Kidney capillary endothelial cell (primary cell): ENCODE data around the gene FHL1.

Source experiments
- DNase-seq: peaks from one replicate; pipeline ENCODE4 v3.0.0-alpha.2; 2018; ENCODE audit warnings: low spot score

Gene FHL1

GRCh38 chrX:136189222-136189621, 41.9 kb downstream of the FHL1 start:
- DNase-seq, result no peak

- DNase-seq, result no peak
Observed at GRCh38 chrX:136190038-136190713, 42.8 kb downstream of the FHL1 start.

GRCh38 chrX:136191171-136191570, 43.8 kb downstream of the FHL1 start:
- DNase-seq, result no peak

GRCh38 chrX:136192135-136192534, 44.8 kb downstream of the FHL1 start:
- no peak for DNase-seq

- DNase-seq, result no peak
Observed at GRCh38 chrX:136192839-136193414, 45.6 kb downstream of the FHL1 start.

- DNase-seq, result no peak
Observed at GRCh38 chrX:136193771-136194170, 46.4 kb downstream of the FHL1 start.

GRCh38 chrX:136194536-136194935, 47.2 kb downstream of the FHL1 start:
- DNase-seq, result no peak

- DNase-seq, result no peak
Observed at GRCh38 chrX:136195247-136195646, 47.9 kb downstream of the FHL1 start.

GRCh38 chrX:136196691-136197155, 49.4 kb downstream of the FHL1 start:
- DNase-seq, result no peak

GRCh38 chrX:136198010-136198409, 50.7 kb downstream of the FHL1 start:
- DNase-seq, result no peak

- DNase-seq, result no peak
Observed at GRCh38 chrX:136198678-136199243, 51.4 kb downstream of the FHL1 start.

GRCh38 chrX:136199365-136199764, 52.0 kb downstream of the FHL1 start:
- no peak for DNase-seq

GRCh38 chrX:136200466-136200865, 53.1 kb downstream of the FHL1 start:
- no peak for DNase-seq

- DNase-seq, result no peak
Observed at GRCh38 chrX:136201601-136202000, 54.3 kb downstream of the FHL1 start.

- DNase-seq, result no peak
Observed at GRCh38 chrX:136202889-136203288, 55.6 kb downstream of the FHL1 start.

GRCh38 chrX:136203438-136203837, 56.1 kb downstream of the FHL1 start:
- DNase-seq, result no peak

- no peak for DNase-seq
Observed at GRCh38 chrX:136203951-136204350, 56.6 kb downstream of the FHL1 start.

GRCh38 chrX:136204571-136204970, 57.2 kb downstream of the FHL1 start:
- DNase-seq, result no peak

- no peak for DNase-seq
Observed at GRCh38 chrX:136205882-136206380, 58.6 kb downstream of the FHL1 start.

- no peak for DNase-seq
Observed at GRCh38 chrX:136206916-136207315, 59.6 kb downstream of the FHL1 start.

GRCh38 chrX:136207546-136207945, 60.2 kb downstream of the FHL1 start:
- DNase-seq, result no peak

GRCh38 chrX:136209016-136209738, 61.8 kb downstream of the FHL1 start:
- no peak for DNase-seq

- no peak for DNase-seq
Observed at GRCh38 chrX:136209751-136210150, 62.4 kb downstream of the FHL1 start.
